ENCODE results near the gene FES.
A peak's percentile ranks its signal among the peaks of the same experiment; 100 is the strongest.

FES gene

GRCh38 chr15:90915808-90916440 is 31.6 kb downstream of the FES start:
- TF ChIP-seq TAF1 (IDR thresholded peaks at IDR 0.05; ENCODE audit: borderline replicate concordance, insufficient read depth, low read length) (no peak), POLR2AphosphoS5 (IDR thresholded peaks at IDR 0.05; ENCODE audit: low read depth, low read length) (no peak), FOXP2 (optimal IDR thresholded peaks at IDR 0.05; ENCODE audit: borderline replicate concordance, extremely low read depth, extremely low read length, insufficient read depth) (peak; percentile 17), REST (IDR thresholded peaks at IDR 0.05; ENCODE audit: insufficient read depth in 1 of 2, low read depth in 2 of 2, low read length in 2 of 2) (no peak)

- TF ChIP-seq SIN3A (IDR thresholded peaks at IDR 0.05; ENCODE audit: borderline replicate concordance, insufficient read depth, low read length), result no peak
- no peak for TF ChIP-seq TAF1 (IDR thresholded peaks at IDR 0.05; ENCODE audit: borderline replicate concordance, insufficient read depth, low read length)
- TF ChIP-seq POLR2AphosphoS5 (IDR thresholded peaks at IDR 0.05; ENCODE audit: low read depth, low read length), result no peak
- no peak for TF ChIP-seq REST (IDR thresholded peaks at IDR 0.05; ENCODE audit: insufficient read depth in 1 of 2, low read depth in 2 of 2, low read length in 2 of 2)
- no peak for TF ChIP-seq FOXP2 (optimal IDR thresholded peaks at IDR 0.05; ENCODE audit: borderline replicate concordance, extremely low read depth, extremely low read length, insufficient read depth)
Measured at GRCh38 chr15:90916461-90916860, 32.2 kb downstream of the FES start.

- TF ChIP-seq REST (IDR thresholded peaks at IDR 0.05; ENCODE audit: insufficient read depth in 1 of 2, low read depth in 2 of 2, low read length in 2 of 2) (no peak), TAF1 (IDR thresholded peaks at IDR 0.05; ENCODE audit: borderline replicate concordance, insufficient read depth, low read length) (no peak), FOXP2 (optimal IDR thresholded peaks at IDR 0.05; ENCODE audit: borderline replicate concordance, extremely low read depth, extremely low read length, insufficient read depth) (no peak), SIN3A (IDR thresholded peaks at IDR 0.05; ENCODE audit: borderline replicate concordance, insufficient read depth, low read length) (no peak), POLR2AphosphoS5 (IDR thresholded peaks at IDR 0.05; ENCODE audit: low read depth, low read length) (no peak)
Measured at GRCh38 chr15:90917569-90917968, 33.3 kb downstream of the FES start.

- TF ChIP-seq POLR2AphosphoS5 (IDR thresholded peaks at IDR 0.05; ENCODE audit: low read depth, low read length) (no peak), REST (IDR thresholded peaks at IDR 0.05; ENCODE audit: insufficient read depth in 1 of 2, low read depth in 2 of 2, low read length in 2 of 2) (no peak), FOXP2 (optimal IDR thresholded peaks at IDR 0.05; ENCODE audit: borderline replicate concordance, extremely low read depth, extremely low read length, insufficient read depth) (no peak), SIN3A (IDR thresholded peaks at IDR 0.05; ENCODE audit: borderline replicate concordance, insufficient read depth, low read length) (no peak), TAF1 (IDR thresholded peaks at IDR 0.05; ENCODE audit: borderline replicate concordance, insufficient read depth, low read length) (no peak)
Measured at GRCh38 chr15:90918034-90918788, 33.9 kb downstream of the FES start.
